H1 (cell line): ENCODE data around the gene ZCRB1. TPM values are rescaled to one million over a fixed set of nuclear protein-coding genes. Genes with fewer than 3 reads are reported as not detected.

Experiments used
- CTCF ChIA-PET: fragments of 300-600 bp; sonication (Branson Sonifier 250); formaldehyde crosslinking; loops from one replicate; lab custom pipeline; 2021; ENCODE audit not compliant: partially characterized antibody; lab: Charles Lee
- POLR2A ChIA-PET: fragments of 300-600 bp; sonication (Branson Sonifier 250); formaldehyde crosslinking; loops from one replicate; lab custom pipeline; 2021; ENCODE audit warnings: inconsistent platforms; ENCODE audit not compliant: partially characterized antibody; lab: Charles Lee
- DNase-seq, 2 experiments: peaks; one replicate each; pipeline versions ENCODE4 v3.0.0 to v3.0.0-alpha.2; 2010 to 2022; ENCODE audit warnings: low spot score in 2 of 2, low read depth in 1 of 2, mixed read lengths in 1 of 2
- FAIRE-seq: peaks from 2 replicates; lab custom pipeline; 2011; peaks lifted over from hg19 to GRCh38; lab: Jason Lieb, UNC
- H2AFZ ChIP-seq: 2 replicates; pipeline ENCODE4 v1.8.1; 2012; ENCODE audit warnings: low read length, inconsistent platforms
- H2AK5ac ChIP-seq: 2 replicates; pipeline ENCODE4 v1.6.1; 2013; ENCODE audit warnings: low read depth, low read length
- H2BK120ac ChIP-seq: replicated peaks from 2 replicates; pipeline ENCODE3; 2013; ENCODE audit warnings: low read depth, low read length, inconsistent platforms
- H2BK12ac ChIP-seq: 2 replicates; pipeline ENCODE4 v1.6.1; 2013; ENCODE audit warnings: low read depth, low read length
- H2BK15ac ChIP-seq: 2 replicates; pipeline ENCODE4 v1.6.1; 2013; ENCODE audit warnings: low read length
- H2BK20ac ChIP-seq: 2 replicates; pipeline ENCODE4 v1.6.1; 2013; ENCODE audit warnings: low read length
- H2BK5ac ChIP-seq: 2 replicates; pipeline ENCODE4 v1.6.1; 2013; ENCODE audit warnings: low read depth, low read length
- H3K14ac ChIP-seq: 2 replicates; pipeline ENCODE4 v1.6.1; 2013; ENCODE audit warnings: inconsistent platforms; ENCODE audit not compliant: insufficient read length
- H3K18ac ChIP-seq: 2 replicates; pipeline ENCODE4 v1.6.1; 2013; ENCODE audit warnings: low read length; ENCODE audit errors: extremely low read depth
- H3K23ac ChIP-seq: 2 replicates; pipeline ENCODE4 v1.6.1; 2013; ENCODE audit warnings: inconsistent platforms; ENCODE audit not compliant: insufficient read length
- H3K23me2 ChIP-seq: 2 replicates; pipeline ENCODE4 v1.6.1; 2013; ENCODE audit warnings: low read depth, low read length
- H3K27ac ChIP-seq: 2 replicates; pipeline ENCODE4 v1.6.1; 2011; ENCODE audit warnings: low read depth, low read length, inconsistent platforms
- H3K27me3 ChIP-seq, 4 experiments: replicated peaks in 1 of 4; 1 replicate in 1 of 4; 2 replicates in 3 of 4; pipeline versions ENCODE4 v1.6.1 to v1.8.1; 2011 to 2013; ENCODE audit warnings: low read length in 3 of 4, mild to moderate bottlenecking in 3 of 4, inconsistent platforms in 2 of 4, mixed read lengths in 2 of 4, moderate library complexity in 1 of 4; ENCODE audit not compliant: control insufficient read depth in 3 of 4, insufficient read depth in 3 of 4; ENCODE audit errors: extremely low read depth in 1 of 4
- H3K36me3 ChIP-seq, 4 experiments: 2 replicates each; pipeline versions ENCODE4 v1.6.1 to v1.8.1; 2011 to 2013; ENCODE audit warnings: mild to moderate bottlenecking in 4 of 4, low read length in 3 of 4, moderate library complexity in 2 of 4, control low read depth in 1 of 4, inconsistent platforms in 1 of 4; ENCODE audit not compliant: insufficient read depth in 4 of 4, control insufficient read depth in 2 of 4
- H3K4ac ChIP-seq: replicated peaks from 2 replicates; pipeline ENCODE3; 2013; ENCODE audit warnings: low read length, low read depth, mixed read lengths, inconsistent platforms; ENCODE audit not compliant: insufficient read length
- H3K4me1 ChIP-seq, 4 experiments: replicated peaks in 1 of 4; 1 replicate in 1 of 4; 2 replicates in 3 of 4; pipeline versions ENCODE4 v1.6.1 to v1.8.1; 2011 to 2013; ENCODE audit warnings: low read length in 3 of 4, inconsistent platforms in 2 of 4, mixed read lengths in 1 of 4; ENCODE audit not compliant: insufficient read depth in 4 of 4, control insufficient read depth in 3 of 4
- H3K4me2 ChIP-seq, 2 experiments: 2 replicates each; pipeline versions ENCODE4 v1.6.1 to v1.8.1; 2011 to 2013; ENCODE audit warnings: low read depth in 2 of 2, low read length in 2 of 2, control low read depth in 1 of 2, inconsistent platforms in 1 of 2, mild to moderate bottlenecking in 1 of 2; ENCODE audit not compliant: insufficient read depth in 1 of 2
- H3K4me3 ChIP-seq, 4 experiments: fragments of 200-600, 300-600 bp in 1 of 4; sonication (generic), shearing (Covaris generic), sonication (Bioruptor Twin) in 1 of 4; 2 replicates each; pipeline versions ENCODE4 v1.5.1 to v1.8.1; 2011 to 2016; ENCODE audit warnings: low read length in 4 of 4, low read depth in 3 of 4, control low read depth in 2 of 4, inconsistent platforms in 2 of 4, mild to moderate bottlenecking in 2 of 4, mixed read lengths in 1 of 4, moderate library complexity in 1 of 4; ENCODE audit not compliant: insufficient read depth in 2 of 4; ENCODE audit errors: extremely low read depth in 1 of 4
- H3K56ac ChIP-seq: replicated peaks from 2 replicates; pipeline ENCODE3; 2013; ENCODE audit warnings: low read depth, mild to moderate bottlenecking, mixed read lengths, low read length, inconsistent platforms; ENCODE audit not compliant: insufficient read length
- H3K79me1 ChIP-seq: 2 replicates; pipeline ENCODE4 v1.6.1; 2013; ENCODE audit warnings: low read depth, low read length, control low read depth
- H3K79me2 ChIP-seq, 2 experiments: 2 replicates each; pipeline versions ENCODE4 v1.6.1 to v1.8.1; 2012 to 2013; ENCODE audit warnings: low read length in 2 of 2, mild to moderate bottlenecking in 2 of 2, inconsistent platforms in 1 of 2; ENCODE audit not compliant: insufficient read depth in 2 of 2, control insufficient read depth in 1 of 2
- H3K9ac ChIP-seq, 4 experiments: replicated peaks in 1 of 4; 1 replicate in 1 of 4; 2 replicates in 3 of 4; pipeline versions ENCODE4 v1.6.1 to v1.8.1; 2011 to 2013; ENCODE audit warnings: low read depth in 3 of 4, low read length in 3 of 4, control low read depth in 2 of 4, mild to moderate bottlenecking in 2 of 4, moderate library complexity in 2 of 4, inconsistent platforms in 1 of 4; ENCODE audit errors: extremely low read depth in 1 of 4
- H3K9me3 ChIP-seq, 2 experiments: 2 replicates each; pipeline versions ENCODE4 v1.6.1 to v1.8.1; 2012 to 2013; ENCODE audit warnings: mild to moderate bottlenecking in 2 of 2, moderate library complexity in 2 of 2, control low read depth in 1 of 2, inconsistent platforms in 1 of 2, low read depth in 1 of 2, low read length in 1 of 2, mixed read lengths in 1 of 2; ENCODE audit not compliant: insufficient read depth in 2 of 2
- H4K20me1 ChIP-seq, 2 experiments: replicated peaks in 1 of 2; 2 replicates each; pipeline versions ENCODE3 to v1.8.1; 2011 to 2013; ENCODE audit warnings: inconsistent platforms in 2 of 2, low read length in 2 of 2, mild to moderate bottlenecking in 1 of 2; ENCODE audit not compliant: insufficient read depth in 2 of 2, control insufficient read depth in 1 of 2
- H4K5ac ChIP-seq: 2 replicates; pipeline ENCODE4 v1.6.1; 2013; ENCODE audit warnings: low read length, low read depth, mixed read lengths, inconsistent platforms; ENCODE audit not compliant: insufficient read length
- H4K8ac ChIP-seq: 2 replicates; pipeline ENCODE4 v1.8.0; 2013; ENCODE audit warnings: mild to moderate bottlenecking, moderate library complexity, low read length, inconsistent platforms; ENCODE audit not compliant: insufficient read depth; ENCODE audit errors: extremely low read depth
- H4K91ac ChIP-seq: replicated peaks from 2 replicates; pipeline ENCODE3; 2013; ENCODE audit warnings: low read length, mixed read lengths, inconsistent platforms; ENCODE audit not compliant: insufficient read length
- BCL11A ChIP-seq, 2 experiments: IDR thresholded peaks; one replicate each; pipeline ENCODE4 v1.6.1; 2011; ENCODE audit warnings: low read depth in 2 of 2, low read length in 2 of 2, mild to moderate bottlenecking in 2 of 2
- CBX8 ChIP-seq: fragments of 300-800, 300-1000 bp; sonication (generic); IDR thresholded peaks from 2 replicates; pipeline ENCODE4 v1.7.1; 2016; ENCODE audit warnings: low read depth, low read length, borderline replicate concordance
- GABPA ChIP-seq: IDR thresholded peaks from 2 replicates; pipeline ENCODE4 v1.6.1; 2011; ENCODE audit warnings: mild to moderate bottlenecking, low read length, moderate library complexity, borderline replicate concordance; ENCODE audit not compliant: insufficient read depth
- POLR2AphosphoS5 ChIP-seq: IDR thresholded peaks from 2 replicates; pipeline ENCODE4 v1.6.1; 2011; ENCODE audit warnings: low read depth, low read length
- RAD21 ChIP-seq, 2 experiments: IDR thresholded peaks in 1 of 2; conservative IDR thresholded peaks in 1 of 2; 2 replicates each; pipeline ENCODE4 v1.6.1; 2011; ENCODE audit warnings: low read depth in 2 of 2, low read length in 2 of 2, improper control_type of control experiment in 1 of 2, inconsistent platforms in 1 of 2, mild to moderate bottlenecking in 1 of 2, moderate library complexity in 1 of 2
- RFX5 ChIP-seq: IDR thresholded peaks from 2 replicates; pipeline ENCODE4 v1.6.1; 2011; ENCODE audit warnings: low read depth, low read length, improper control_type of control experiment, borderline replicate concordance
- SIN3A ChIP-seq, 2 experiments: IDR thresholded peaks in 1 of 2; conservative IDR thresholded peaks in 1 of 2; 2 replicates each; pipeline ENCODE4 v1.6.1; 2011 to 2012; ENCODE audit warnings: low read length in 2 of 2, improper control_type of control experiment in 1 of 2, low read depth in 1 of 2, mild to moderate bottlenecking in 1 of 2
- SP4 ChIP-seq: IDR thresholded peaks from 2 replicates; pipeline ENCODE4 v1.6.1; 2012; ENCODE audit warnings: low read length, inconsistent platforms
- WGBS, 2 experiments: shearing (Covaris generic) in 1 of 2; methylation state at CpG; one replicate each; pipeline versions ENCODE4 v1.1.6 to v1.1.7; 2013 to 2015; ENCODE audit warnings: low lambda C conversion rate in 2 of 2, mixed read lengths in 2 of 2, inconsistent platforms in 1 of 2, low coverage in 1 of 2, missing lambda C conversion rate in 1 of 2; ENCODE audit not compliant: insufficient replicate concordance in 2 of 2, insufficient coverage in 1 of 2, insufficient read length in 1 of 2; ENCODE audit errors: extremely low coverage in 1 of 2, missing lambda C conversion rate in 1 of 2; 5-methylcytosine and 5-hydroxymethylcytosine counted together
- polyA plus RNA-seq, 7 experiments: library from polyadenylated mRNA; depleted of rRNA in 3 of 7; stranded (reverse) in 5 of 7; unstranded in 2 of 7; fragments of >200 nt in 5 of 7; fragments of 200-250 nt in 2 of 7; gene quantifications; 1 replicate in 5 of 7; 2 replicates in 1 of 7; 4 replicates in 1 of 7; pipeline versions ENCODE4 v1.2.1 to v1.2.3, GENCODE V29; 2011 to 2013; ENCODE audit warnings: missing spikeins in 2 of 7, mixed read lengths in 2 of 7
- total RNA-seq: library from RNA; stranded (reverse); fragmentation: NEBNext Ultra II Directional; extraction: Animal tissue kit (Norgen Biotek cat#: 25700); gene quantifications from 2 replicates; pipeline ENCODE4 v1.2.1, GENCODE V29; 2021
- TF ChIP-seq, protein P1 (sequence below): IDR thresholded peaks from 2 replicates; pipeline ENCODE4 v1.6.1; 2012; ENCODE audit warnings: low read length, inconsistent platforms

Gene ZCRB1
- total and polyA plus RNA-seq, 2 of the 8 experiments (the other 6 are each of a cell fraction or from before 2014, with no cell fraction given) = 22.0 to 52.5 TPM

DNA sequence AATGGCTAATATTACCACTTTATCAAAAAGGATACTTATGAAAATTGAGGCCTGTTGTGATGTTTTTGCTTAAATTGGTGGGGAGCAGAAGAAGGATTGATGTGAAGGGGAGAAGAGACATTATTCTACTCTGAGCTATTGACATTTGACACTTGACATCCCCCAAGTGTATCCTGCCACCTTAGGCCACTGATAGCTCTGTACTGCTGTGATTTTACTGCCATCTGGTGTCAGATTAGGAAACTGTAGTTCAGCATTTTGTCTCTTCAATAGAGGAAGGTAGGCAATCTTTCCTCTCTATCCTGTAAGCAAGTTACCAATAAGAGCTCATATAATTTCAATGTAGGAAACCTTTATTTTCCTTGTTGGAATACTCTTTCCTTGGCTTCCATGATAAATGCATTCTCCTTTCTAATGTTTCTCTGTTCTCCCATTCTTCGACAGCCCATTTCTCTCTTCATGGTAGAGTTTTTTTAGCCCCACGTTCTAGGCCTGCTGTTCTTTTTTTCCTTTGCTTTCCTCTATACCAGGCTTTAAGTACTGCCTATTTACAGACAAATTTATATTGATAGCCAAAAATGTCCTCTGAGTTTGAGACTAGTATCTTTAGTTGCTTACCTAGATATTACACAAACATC is 46.4 kb upstream of the ZCRB1 start:
- Histone ChIP-seq H3K14ac (no peak overlapping the region), H3K23ac (no peak overlapping the region), H3K4me1 (peaks cover 0 to 9% (median 5%) of the 10 kb centered on the region in 4 experiments; a peak in 5 of 7 replicates), H3K79me1 (no peaks in the 10 kb centered on the region; the same call in 1 of the 2 replicates), H3K36me3 (peaks cover 0 to 6% (median 3%) of the 10 kb centered on the region in 4 experiments; a peak in 4 of 8 replicates), H3K27ac (no peak overlapping the region), H3K4ac (no peak overlapping the region), H4K20me1 (no peaks in the 10 kb centered on the region), H3K4me2 (no peak overlapping the region), H2BK15ac (no peak overlapping the region), H4K5ac (no peak overlapping the region), H3K27me3 (no peaks in the 10 kb centered on the region), H2BK5ac (no peak overlapping the region), H3K4me3 (no peak overlapping the region), H3K18ac (no peak overlapping the region), H2AK5ac (no peak overlapping the region), H4K91ac (no peak overlapping the region), H3K56ac (no peak overlapping the region), H3K9ac (no peak overlapping the region), H3K9me3 (no peaks in the 10 kb centered on the region), H2BK12ac (no peak overlapping the region), H3K79me2 (peaks cover 0 to 17% of the 10 kb centered on the region in 2 experiments; a peak in 2 of 4 replicates), H2BK20ac (no peak overlapping the region), H4K8ac (no peak overlapping the region), H2AFZ (no peak overlapping the region), H3K23me2 (no peaks in the 10 kb centered on the region), H2BK120ac (no peak overlapping the region)
- WGBS, 2 experiments = 93% methylated on average over 2 of the region's 2 CpGs; no CpG with 5 or more reads in 1 of the 2 experiments
- POLR2A ChIA-PET = interaction anchor here (0.5 to 1.6 kb wide), 3 partner anchors 10 to 224 kb away, joined by 3 to 6 read pairs (median 3); no protein-coding TSS in a partner anchor
- peak; percentile 48 for FAIRE-seq
- no peak for DNase-seq
- CTCF ChIA-PET = interaction anchor here (0.5 to 3.6 kb wide), 45 partner anchors 10 to 1170 kb away, joined by 3 to 20 read pairs (median 3); no protein-coding TSS in a partner anchor
- no peak for TF ChIP-seq RFX5
- TF ChIP-seq BCL11A (IDR thresholded peaks at IDR 0.05; ENCODE audit: low read depth in 2 of 2, low read length in 2 of 2) = no peak
- TF ChIP-seq SP4 = no peak
- TF ChIP-seq RAD21 (IDR thresholded peaks at IDR 0.05 in 1 of 2, conservative IDR thresholded peaks at IDR 0.05 in 1 of 2; ENCODE audit: low read depth in 2 of 2, low read length in 2 of 2) = peak; percentile 95
- TF ChIP-seq POLR2AphosphoS5 = no peak
- TF ChIP-seq SIN3A (conservative IDR thresholded peaks at IDR 0.05 in 1 of 2, IDR thresholded peaks at IDR 0.05 in 1 of 2; ENCODE audit: low read depth in 1 of 2, low read length in 2 of 2) = peak; percentile 39 to 73; a peak in 1 of 4 replicates
- TF ChIP-seq GABPA = no peak
- TF ChIP-seq, protein P1, sequence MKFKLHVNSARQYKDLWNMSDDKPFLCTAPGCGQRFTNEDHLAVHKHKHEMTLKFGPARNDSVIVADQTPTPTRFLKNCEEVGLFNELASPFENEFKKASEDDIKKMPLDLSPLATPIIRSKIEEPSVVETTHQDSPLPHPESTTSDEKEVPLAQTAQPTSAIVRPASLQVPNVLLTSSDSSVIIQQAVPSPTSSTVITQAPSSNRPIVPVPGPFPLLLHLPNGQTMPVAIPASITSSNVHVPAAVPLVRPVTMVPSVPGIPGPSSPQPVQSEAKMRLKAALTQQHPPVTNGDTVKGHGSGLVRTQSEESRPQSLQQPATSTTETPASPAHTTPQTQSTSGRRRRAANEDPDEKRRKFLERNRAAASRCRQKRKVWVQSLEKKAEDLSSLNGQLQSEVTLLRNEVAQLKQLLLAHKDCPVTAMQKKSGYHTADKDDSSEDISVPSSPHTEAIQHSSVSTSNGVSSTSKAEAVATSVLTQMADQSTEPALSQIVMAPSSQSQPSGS = no peak
- no peak for TF ChIP-seq CBX8
